Measurements from ENCODE around the gene ZFX.

The ZFX gene

GRCh38 chrX:24167719-24168472 lies 18.4 kb downstream of the ZFX start:
- H3K4me1 ChIP-seq (ENCODE audit: insufficient read depth, low read length): peaks cover 31% of the 10 kb centered on the region
- no peaks in the 10 kb centered on the region for H3K9me3 ChIP-seq (ENCODE audit: control insufficient read depth, insufficient read depth, low read length)
- H3K36me3 ChIP-seq (ENCODE audit: insufficient read depth, low read length): no peaks in the 10 kb centered on the region
- H3K9ac ChIP-seq (ENCODE audit: low read depth, low read length): no peak overlapping the region

- H3K36me3 ChIP-seq (ENCODE audit: insufficient read depth, low read length): no peaks in the 10 kb centered on the region
- H3K9me3 ChIP-seq (ENCODE audit: control insufficient read depth, insufficient read depth, low read length): no peaks in the 10 kb centered on the region
- peaks cover 31% of the 10 kb centered on the region for H3K4me1 ChIP-seq (ENCODE audit: insufficient read depth, low read length)
- no peak overlapping the region; the same call in 1 of the 2 replicates for H3K9ac ChIP-seq (ENCODE audit: low read depth, low read length)
These were observed 19.3 kb downstream of the ZFX start for GRCh38 chrX:24168807-24169206.

GRCh38 chrX:24169211-24169610 lies 19.7 kb downstream of the ZFX start:
- Histone ChIP-seq H3K4me1 (ENCODE audit: insufficient read depth, low read length) (peaks cover 31% of the 10 kb centered on the region), H3K36me3 (ENCODE audit: insufficient read depth, low read length) (no peaks in the 10 kb centered on the region), H3K9me3 (ENCODE audit: control insufficient read depth, insufficient read depth, low read length) (no peaks in the 10 kb centered on the region), H3K9ac (ENCODE audit: low read depth, low read length) (no peak overlapping the region; the same call in 1 of the 2 replicates)

- Histone ChIP-seq H3K9me3 (ENCODE audit: control insufficient read depth, insufficient read depth, low read length) (no peaks in the 10 kb centered on the region), H3K36me3 (ENCODE audit: insufficient read depth, low read length) (peaks cover 9% of the 10 kb centered on the region; the same call in 1 of the 2 replicates), H3K9ac (ENCODE audit: low read depth, low read length) (no peak overlapping the region), H3K4me1 (ENCODE audit: insufficient read depth, low read length) (peaks cover 17% of the 10 kb centered on the region)
These were observed 23.8 kb downstream of the ZFX start for GRCh38 chrX:24173115-24173847.

- Histone ChIP-seq H3K36me3 (ENCODE audit: insufficient read depth, low read length) (peaks cover 15% of the 10 kb centered on the region), H3K9ac (ENCODE audit: low read depth, low read length) (no peak overlapping the region), H3K4me1 (ENCODE audit: insufficient read depth, low read length) (no peaks in the 10 kb centered on the region), H3K9me3 (ENCODE audit: control insufficient read depth, insufficient read depth, low read length) (no peaks in the 10 kb centered on the region)
These were observed 25.7 kb downstream of the ZFX start for GRCh38 chrX:24175276-24175675.

GRCh38 chrX:24178441-24178840 lies 28.9 kb downstream of the ZFX start:
- no peaks in the 10 kb centered on the region for H3K9me3 ChIP-seq (ENCODE audit: control insufficient read depth, insufficient read depth, low read length)
- H3K36me3 ChIP-seq (ENCODE audit: insufficient read depth, low read length): peaks cover 15% of the 10 kb centered on the region
- no peak overlapping the region for H3K9ac ChIP-seq (ENCODE audit: low read depth, low read length)
- no peaks in the 10 kb centered on the region for H3K4me1 ChIP-seq (ENCODE audit: insufficient read depth, low read length)

- Histone ChIP-seq H3K4me1 (ENCODE audit: insufficient read depth, low read length) (no peaks in the 10 kb centered on the region), H3K36me3 (ENCODE audit: insufficient read depth, low read length) (peaks cover 6% of the 10 kb centered on the region), H3K9me3 (ENCODE audit: control insufficient read depth, insufficient read depth, low read length) (no peaks in the 10 kb centered on the region), H3K9ac (ENCODE audit: low read depth, low read length) (no peak overlapping the region)
These were observed 34.5 kb downstream of the ZFX start for GRCh38 chrX:24184018-24184417.

GRCh38 chrX:24186483-24186882 lies 37.0 kb downstream of the ZFX start:
- no peak overlapping the region for H3K9ac ChIP-seq (ENCODE audit: low read depth, low read length)
- H3K4me1 ChIP-seq (ENCODE audit: insufficient read depth, low read length): peaks cover 5% of the 10 kb centered on the region
- no peaks in the 10 kb centered on the region for H3K36me3 ChIP-seq (ENCODE audit: insufficient read depth, low read length)
- no peaks in the 10 kb centered on the region; the same call in 1 of the 2 replicates for H3K9me3 ChIP-seq (ENCODE audit: control insufficient read depth, insufficient read depth, low read length)

GRCh38 chrX:24186986-24187385 lies 37.5 kb downstream of the ZFX start:
- no peak overlapping the region for H3K9ac ChIP-seq (ENCODE audit: low read depth, low read length)
- H3K9me3 ChIP-seq (ENCODE audit: control insufficient read depth, insufficient read depth, low read length): no peaks in the 10 kb centered on the region; the same call in 1 of the 2 replicates
- no peaks in the 10 kb centered on the region for H3K36me3 ChIP-seq (ENCODE audit: insufficient read depth, low read length)
- peaks cover 5% of the 10 kb centered on the region for H3K4me1 ChIP-seq (ENCODE audit: insufficient read depth, low read length)

GRCh38 chrX:24189490-24189889 lies 40.0 kb downstream of the ZFX start:
- Histone ChIP-seq H3K9ac (ENCODE audit: low read depth, low read length) (no peak overlapping the region), H3K9me3 (ENCODE audit: control insufficient read depth, insufficient read depth, low read length) (no peaks in the 10 kb centered on the region; the same call in 1 of the 2 replicates), H3K36me3 (ENCODE audit: insufficient read depth, low read length) (no peaks in the 10 kb centered on the region), H3K4me1 (ENCODE audit: insufficient read depth, low read length) (peaks cover 5% of the 10 kb centered on the region)

GRCh38 chrX:24190500-24191156 lies 41.1 kb downstream of the ZFX start:
- Histone ChIP-seq H3K4me1 (ENCODE audit: insufficient read depth, low read length) (peaks cover 5% of the 10 kb centered on the region), H3K36me3 (ENCODE audit: insufficient read depth, low read length) (no peaks in the 10 kb centered on the region), H3K9ac (ENCODE audit: low read depth, low read length) (no peak overlapping the region), H3K9me3 (ENCODE audit: control insufficient read depth, insufficient read depth, low read length) (no peaks in the 10 kb centered on the region; the same call in 1 of the 2 replicates)

GRCh38 chrX:24196509-24196908 lies 47.0 kb downstream of the ZFX start:
- Histone ChIP-seq H3K4me1 (ENCODE audit: insufficient read depth, low read length) (no peaks in the 10 kb centered on the region), H3K9ac (ENCODE audit: low read depth, low read length) (no peak overlapping the region), H3K9me3 (ENCODE audit: control insufficient read depth, insufficient read depth, low read length) (no peaks in the 10 kb centered on the region), H3K36me3 (ENCODE audit: insufficient read depth, low read length) (no peaks in the 10 kb centered on the region)

GRCh38 chrX:24198101-24198500 lies 48.6 kb downstream of the ZFX start:
- Histone ChIP-seq H3K9me3 (ENCODE audit: control insufficient read depth, insufficient read depth, low read length) (no peaks in the 10 kb centered on the region), H3K36me3 (ENCODE audit: insufficient read depth, low read length) (no peaks in the 10 kb centered on the region; the same call in 1 of the 2 replicates), H3K4me1 (ENCODE audit: insufficient read depth, low read length) (no peaks in the 10 kb centered on the region), H3K9ac (ENCODE audit: low read depth, low read length) (no peak overlapping the region)

GRCh38 chrX:24200133-24200532 lies 50.6 kb downstream of the ZFX start:
- no peaks in the 10 kb centered on the region for H3K9me3 ChIP-seq (ENCODE audit: control insufficient read depth, insufficient read depth, low read length)
- H3K4me1 ChIP-seq (ENCODE audit: insufficient read depth, low read length): no peaks in the 10 kb centered on the region
- no peak overlapping the region for H3K9ac ChIP-seq (ENCODE audit: low read depth, low read length)
- no peaks in the 10 kb centered on the region; the same call in 1 of the 2 replicates for H3K36me3 ChIP-seq (ENCODE audit: insufficient read depth, low read length)

Measured in ES-I3 (cell line).